K562 (cell line): ENCODE measurements around the gene RDH13. TPM values are rescaled to one million over a fixed set of nuclear protein-coding genes. Genes with fewer than 3 reads are reported as not detected.

Experiments
- ATAC-seq: fragments of 200-7000 bp; cut with Tn5 transposase; 3 replicates; pipeline ENCODE4 v1.9.1; 2020; ENCODE audit warnings: moderate library complexity
- BruUV-seq: library from RNA; stranded (reverse); fragments of 400-500 nt; replicated peaks from 2 replicates; lab custom pipeline; 2021; lab: Mats Ljungman, UMichigan
- CTCF ChIA-PET: fragments of 300-600 bp; formaldehyde crosslinking; extraction: SDS; loops from one replicate; lab custom pipeline; 2021; ENCODE audit warnings: low intra/inter-chr PET ratio; lab: Yijun Ruan, JAX
- POLR2A ChIA-PET: fragments of 300-600, 350-650 bp; sonication (Branson Sonifier 250); formaldehyde crosslinking; extraction: SDS; loops from one replicate; lab custom pipeline; 2021; ENCODE audit warnings: antibody characterized with exemption, inconsistent platforms; lab: Yijun Ruan, JAX
- DNase-seq, 4 experiments: peaks; one replicate each; pipeline versions ENCODE4 v3.0.0 to v3.0.0-alpha.2; 2011 to 2018; ENCODE audit warnings: low spot score in 3 of 4, mixed read lengths in 3 of 4; ENCODE audit errors: extremely low read depth in 1 of 4
- FAIRE-seq: peaks from 2 replicates; lab custom pipeline; 2011; peaks lifted over from hg19 to GRCh38; lab: Jason Lieb, UNC
- H2AFZ ChIP-seq: 2 replicates; pipeline ENCODE4 v1.6.0; 2011; ENCODE audit warnings: low read depth, low read length, control low read depth, inconsistent platforms
- H3K27ac ChIP-seq: fragments of 200-600 bp; 3 replicates; pipeline ENCODE4 v1.8.0; 2011; ENCODE audit warnings: low read depth, mild to moderate bottlenecking, control low read depth, inconsistent platforms, low read length, moderate library complexity, mixed read lengths; ENCODE audit errors: extremely low read depth
- H3K27me3 ChIP-seq, 2 experiments: fragments of 300-600 bp in 1 of 2; 2 replicates in 1 of 2; 3 replicates in 1 of 2; pipeline versions ENCODE4 v1.6.0 to v1.8.0; 2011; ENCODE audit warnings: inconsistent platforms in 2 of 2, low read length in 2 of 2, mild to moderate bottlenecking in 1 of 2, mixed read lengths in 1 of 2, moderate library complexity in 1 of 2; ENCODE audit not compliant: control insufficient read depth in 2 of 2, insufficient read depth in 2 of 2
- H3K36me3 ChIP-seq: fragments of 300-600 bp; 3 replicates; pipeline ENCODE4 v1.8.0; 2011; ENCODE audit warnings: mild to moderate bottlenecking, low read length, inconsistent platforms; ENCODE audit not compliant: control insufficient read depth, insufficient read depth
- H3K4me1 ChIP-seq, 2 experiments: fragments of 200-600 bp in 1 of 2; replicated peaks in 1 of 2; 2 replicates in 1 of 2; 3 replicates in 1 of 2; pipeline versions ENCODE4 v1.5.1 to v1.8.0; 2011; ENCODE audit warnings: inconsistent platforms in 2 of 2, low read length in 2 of 2, mild to moderate bottlenecking in 1 of 2, mixed read lengths in 1 of 2, moderate library complexity in 1 of 2; ENCODE audit not compliant: control insufficient read depth in 2 of 2, insufficient read depth in 2 of 2
- H3K4me2 ChIP-seq: 2 replicates; pipeline ENCODE4 v1.6.1; 2011; ENCODE audit warnings: low read length, control low read depth, inconsistent platforms, mixed read lengths; ENCODE audit not compliant: insufficient read depth
- H3K4me3 ChIP-seq: fragments of 200-600 bp; sonication (generic), shearing (Covaris generic); 2 replicates; pipeline ENCODE4 v1.5.1; 2016; ENCODE audit warnings: control low read depth, inconsistent platforms
- H3K79me2 ChIP-seq: fragments of 200-600 bp; 3 replicates; pipeline ENCODE4 v1.8.0; 2011; ENCODE audit warnings: low read length, inconsistent platforms; ENCODE audit not compliant: control insufficient read depth, insufficient read depth
- H3K9ac ChIP-seq, 2 experiments: 2 replicates each; pipeline versions ENCODE4 v1.6.0 to v1.6.1; 2011; ENCODE audit warnings: low read depth in 2 of 2, low read length in 2 of 2, control low read depth in 1 of 2, inconsistent platforms in 1 of 2, mild to moderate bottlenecking in 1 of 2, mixed read lengths in 1 of 2; ENCODE audit not compliant: insufficient read depth in 1 of 2
- H3K9me1 ChIP-seq: one replicate; pipeline ENCODE4 v1.6.0; 2011; ENCODE audit warnings: inconsistent platforms, mild to moderate bottlenecking, low read length, moderate library complexity; ENCODE audit not compliant: control insufficient read depth, insufficient read depth
- H3K9me3 ChIP-seq: replicated peaks from 2 replicates; pipeline ENCODE4 v1.5.1; 2011; ENCODE audit warnings: low read depth, low read length, inconsistent platforms; ENCODE audit not compliant: control insufficient read depth, insufficient read depth
- H4K20me1 ChIP-seq: replicated peaks from 2 replicates; pipeline ENCODE4 v1.6.1; 2011; ENCODE audit warnings: low read length, inconsistent platforms, mixed read lengths; ENCODE audit not compliant: control insufficient read depth, insufficient read depth
- GATAD2B ChIP-seq: fragments of 450-650 bp; IDR thresholded peaks from 2 replicates; pipeline ENCODE4 v1.6.1; 2017; ENCODE audit warnings: mild to moderate bottlenecking, borderline replicate concordance
- OTX1 ChIP-seq: fragments of 450-650 bp; formaldehyde crosslinking; IDR thresholded peaks from 2 replicates; pipeline ENCODE4 v1.4.0; 2022; ENCODE audit warnings: mild to moderate bottlenecking
- POLR2A ChIP-seq: fragments of 450-650 bp; conservative IDR thresholded peaks from 2 replicates; pipeline ENCODE4 v1.6.1; 2016
- POLR2AphosphoS2 ChIP-seq: IDR thresholded peaks from 2 replicates; pipeline ENCODE4 v1.6.1; 2012; ENCODE audit warnings: low read length, improper control_type of control experiment
- SP2 ChIP-seq: IDR thresholded peaks from 2 replicates; pipeline ENCODE4 v1.6.1; 2011; ENCODE audit warnings: mild to moderate bottlenecking, low read depth, low read length, moderate library complexity; ENCODE audit not compliant: poor library complexity, severe bottlenecking; ENCODE audit errors: extremely low read depth
- SUPT5H ChIP-seq: fragments of 450-650 bp; IDR thresholded peaks from 2 replicates; pipeline ENCODE4 v1.6.1; 2016
- ZBTB49 ChIP-seq: sonication (generic); formaldehyde crosslinking; IDR thresholded peaks from 2 replicates; pipeline ENCODE4 v1.8.0; 2022; ENCODE audit warnings: missing genetic modification reagents, mild to moderate bottlenecking, borderline replicate concordance
- WGBS: fragments of 100-300 bp; shearing (Covaris generic); methylation state at CpG from one replicate; pipeline ENCODE4 v1.1.6; 2016; ENCODE audit warnings: low coverage, mixed read lengths; ENCODE audit not compliant: insufficient coverage; ENCODE audit errors: missing lambda C conversion rate; 5-methylcytosine and 5-hydroxymethylcytosine counted together
- in situ Hi-C: fragments of 300-500 bp; cut with MboI; formaldehyde crosslinking; loops from 4 replicates; pipeline ENCODE4 v1.15.0; 2018; ENCODE audit warnings: inconsistent platforms, mixed read lengths
- intact Hi-C: fragments of 100-400 bp; cut with micrococcal nuclease; formaldehyde crosslinking; loops from 2 replicates; pipeline ENCODE4 v1.14.2; 2022
- polyA plus RNA-seq, 8 experiments: library from polyadenylated mRNA; depleted of rRNA in 4 of 8; stranded (reverse) in 5 of 8; unstranded in 3 of 8; fragments of >200 nt; fragmentation: Nextera tagmentation in 2 of 8; fragmentation: Illumina TruSeq in 1 of 8; extraction: Ambion mirVana in 2 of 8; extraction: Trizol in 1 of 8; gene quantifications; 2 replicates each; pipeline versions ENCODE4 v1.2.1 to v1.2.3, GENCODE V29; 2011 to 2014; ENCODE audit warnings: inconsistent platforms in 1 of 8, missing spikeins in 1 of 8
- total RNA-seq, 7 experiments: library from RNA; depleted of rRNA in 6 of 7; stranded (reverse); fragments of >200 nt in 6 of 7; fragmentation: Illumina TruSeq in 2 of 7; extraction: Trizol in 2 of 7; gene quantifications; 2 replicates each; pipeline versions ENCODE4 v1.2.1 to v1.2.3, GENCODE V29; 2011 to 2021; ENCODE audit warnings: low replicate concordance in 1 of 7

Gene RDH13
- total and polyA plus RNA-seq, 9 of the 15 experiments (the other 6 are each of a cell fraction or from before 2014, with no cell fraction given) = 7.5 to 70.3 (median 39.5) TPM

- H4K20me1 ChIP-seq = peaks cover 4% of the 10 kb centered on the region; the same call in 1 of the 2 replicates
- no TSS peak for BruUV-seq
- H3K9me1 ChIP-seq = no peaks in the 10 kb centered on the region
- H3K4me1 ChIP-seq = peaks cover 0 to 54% of the 10 kb centered on the region in 2 experiments; a peak in 3 of 5 replicates
- H3K9me3 ChIP-seq = no peaks in the 10 kb centered on the region
- H3K27me3 ChIP-seq = no peaks in the 10 kb centered on the region
- POLR2A ChIA-PET = interaction anchor here (0.6 to 2.0 kb wide), 4 partner anchors 9 to 328 kb away, joined by 3 to 5 read pairs (median 4); no protein-coding TSS in a partner anchor
- CTCF ChIA-PET = no interaction called here
- ATAC-seq = no peak
- FAIRE-seq = no peak
- H3K4me2 ChIP-seq = no peak overlapping the region
- intact Hi-C loops (loop anchor here (10.0 kb wide), 1 partner anchor 325 kb away; no protein-coding TSS in a partner anchor), in situ Hi-C loops (no loop called here)
- H3K36me3 ChIP-seq = peaks cover 53% of the 10 kb centered on the region; the same call in 2 of the 3 replicates
- H3K9ac ChIP-seq = peak overlapping the region in 1 of 2 experiments; percentile 40; a peak in 1 of 4 replicates
- no peak overlapping the region for H2AFZ ChIP-seq
- H3K79me2 ChIP-seq = no peaks in the 10 kb centered on the region
- no peak overlapping the region for H3K27ac ChIP-seq
- DNase-seq = no peak
- H3K4me3 ChIP-seq = no peak overlapping the region
- WGBS = 58% methylated on average over 2 of the region's 3 CpGs
- 0 out of 2 replicates have a peak, but pooled peaks have one; percentile 35 for TF ChIP-seq OTX1
- TF ChIP-seq POLR2A = peak; percentile 63
- TF ChIP-seq ZBTB49 (CRISPR knock-in tag) = no peak
- TF ChIP-seq POLR2AphosphoS2 = peak; percentile 33; the same call in 1 of the 2 replicates
- TF ChIP-seq SUPT5H = peak; percentile 63
- no peak for TF ChIP-seq SP2
- no peak for TF ChIP-seq GATAD2B
Measured at GRCh38 chr19:55089342-55089944, 26.5 kb upstream of the RDH13 start.
